Mesendoderm (in vitro differentiated cells): Measurements from ENCODE around the gene CD34.

ENCODE experiments used
- DNase-seq: peaks from one replicate; pipeline ENCODE4 v3.0.0; 2013
- H2AK5ac ChIP-seq: 2 replicates; pipeline ENCODE4 v1.6.1; 2013; ENCODE audit warnings: low read length, inconsistent platforms
- H2BK120ac ChIP-seq: 2 replicates; pipeline ENCODE4 v1.6.1; 2013; ENCODE audit warnings: low read depth, mild to moderate bottlenecking, low read length, moderate library complexity, mixed read lengths
- H2BK15ac ChIP-seq: replicated peaks from 2 replicates; pipeline ENCODE4 v1.6.1; 2013; ENCODE audit warnings: low read depth, mild to moderate bottlenecking, moderate library complexity
- H2BK5ac ChIP-seq: 2 replicates; pipeline ENCODE4 v1.6.1; 2013; ENCODE audit warnings: low read length, inconsistent platforms
- H3K18ac ChIP-seq: 2 replicates; pipeline ENCODE4 v1.6.1; 2013; ENCODE audit warnings: mild to moderate bottlenecking, low read length, mixed read lengths
- H3K23ac ChIP-seq: one replicate; pipeline ENCODE4 v1.6.1; 2013; ENCODE audit warnings: low read length
- H3K27ac ChIP-seq: 2 replicates; pipeline ENCODE4 v1.5.1; 2013; ENCODE audit warnings: low read depth, mild to moderate bottlenecking, inconsistent platforms, low read length, moderate library complexity
- H3K27me3 ChIP-seq: 2 replicates; pipeline ENCODE4 v1.6.1; 2013; ENCODE audit warnings: low read length, control low read depth, mild to moderate bottlenecking, inconsistent platforms; ENCODE audit not compliant: insufficient read depth, poor library complexity
- H3K36me3 ChIP-seq: 2 replicates; pipeline ENCODE4 v1.6.1; 2013; ENCODE audit warnings: low read length, inconsistent platforms; ENCODE audit not compliant: control insufficient read depth, insufficient read depth
- H3K4ac ChIP-seq: one replicate; pipeline ENCODE4 v1.6.1; 2013; ENCODE audit warnings: low read depth, mild to moderate bottlenecking, low read length, moderate library complexity
- H3K4me1 ChIP-seq: 2 replicates; pipeline ENCODE4 v1.6.1; 2013; ENCODE audit warnings: low read depth, low read length, inconsistent platforms; ENCODE audit not compliant: control insufficient read depth
- H3K4me2 ChIP-seq: 2 replicates; pipeline ENCODE4 v1.6.1; 2013; ENCODE audit warnings: low read length
- H3K4me3 ChIP-seq: 2 replicates; pipeline ENCODE4 v1.5.1; 2013; ENCODE audit warnings: mild to moderate bottlenecking, low read length
- H3K56ac ChIP-seq: one replicate; pipeline ENCODE4 v1.6.1; 2013; ENCODE audit warnings: low read length
- H3K79me1 ChIP-seq: 2 replicates; pipeline ENCODE4 v1.6.1; 2013; ENCODE audit warnings: low read length, inconsistent platforms
- H3K79me2 ChIP-seq: 2 replicates; pipeline ENCODE4 v1.6.1; 2013; ENCODE audit warnings: mild to moderate bottlenecking, low read length; ENCODE audit not compliant: control insufficient read depth, insufficient read depth
- H3K9ac ChIP-seq: 2 replicates; pipeline ENCODE4 v1.6.1; 2013; ENCODE audit warnings: low read length, inconsistent platforms
- H4K5ac ChIP-seq: one replicate; pipeline ENCODE4 v1.6.1; 2013; ENCODE audit warnings: low read length
- H4K8ac ChIP-seq: one replicate; pipeline ENCODE4 v1.6.1; 2013; ENCODE audit warnings: low read depth, mild to moderate bottlenecking, control low read depth, low read length, moderate library complexity
- WGBS: extraction: QIAGEN DNeasy Blood & Tissue Kit; methylation state at CpG from one replicate; pipeline ENCODE4 v1.1.7; 2013; ENCODE audit warnings: low lambda C conversion rate, missing lambda C conversion rate; ENCODE audit not compliant: insufficient coverage; ENCODE audit errors: extremely low coverage; 5-methylcytosine and 5-hydroxymethylcytosine counted together

Gene CD34

DNA sequence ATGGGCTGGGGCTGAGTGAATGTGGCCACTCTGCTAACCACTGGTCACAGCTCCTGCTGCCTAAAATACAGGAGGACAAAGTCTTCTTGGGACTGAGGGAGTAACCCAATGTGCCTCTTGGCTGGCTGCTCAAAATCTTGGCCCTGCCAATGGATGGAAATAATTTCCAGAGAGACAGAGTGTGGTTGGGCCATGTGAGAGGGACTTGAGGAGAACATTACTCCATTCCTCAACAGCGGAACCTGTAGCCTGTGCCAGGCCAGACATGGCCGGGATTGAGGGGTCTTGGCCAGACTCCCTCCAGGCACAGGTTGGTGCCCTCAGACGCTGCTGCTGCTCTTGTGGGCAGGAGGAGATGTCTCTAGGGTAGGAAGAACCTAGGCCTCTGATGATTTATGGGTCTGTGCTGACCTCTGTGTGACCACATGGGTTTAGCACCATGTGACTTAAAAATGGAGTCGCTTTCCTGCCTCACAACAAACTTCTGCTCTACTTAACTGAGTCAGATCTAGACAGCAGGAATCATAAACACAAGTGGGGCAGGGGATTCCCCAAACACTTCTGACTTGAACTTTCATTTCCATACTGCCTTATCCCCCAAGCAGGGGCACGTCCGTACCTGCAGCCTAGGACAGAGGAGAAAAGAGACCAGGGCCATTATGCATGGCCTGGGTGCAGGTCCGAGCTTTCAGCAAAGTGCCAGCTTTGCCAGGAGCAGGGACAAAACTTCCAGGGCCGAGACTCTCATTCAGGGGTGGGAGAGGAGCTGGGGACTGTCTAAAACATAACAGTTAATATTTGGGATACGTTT lies 79.2 kb downstream of the CD34 start:
- no peak overlapping the region for H3K27ac ChIP-seq
- no peak overlapping the region for H4K5ac ChIP-seq
- H2BK15ac ChIP-seq, result no peak overlapping the region
- no peak for DNase-seq
- H2AK5ac ChIP-seq, result no peak overlapping the region
- H3K79me2 ChIP-seq, result no peaks in the 10 kb centered on the region
- H3K56ac ChIP-seq, result no peak overlapping the region
- no peak overlapping the region for H3K9ac ChIP-seq
- no peaks in the 10 kb centered on the region for H3K4me1 ChIP-seq
- H3K79me1 ChIP-seq, result no peaks in the 10 kb centered on the region
- H3K4me3 ChIP-seq, result no peak overlapping the region
- H3K4me2 ChIP-seq, result no peak overlapping the region
- H2BK5ac ChIP-seq, result no peak overlapping the region
- no peak overlapping the region for H3K4ac ChIP-seq
- no peak overlapping the region for H3K23ac ChIP-seq
- no peak overlapping the region for H2BK120ac ChIP-seq
- H3K27me3 ChIP-seq, result no peaks in the 10 kb centered on the region
- no peak overlapping the region for H3K18ac ChIP-seq
- no CpG with 5 or more reads among the region's 9 CpGs for WGBS
- H4K8ac ChIP-seq, result no peak overlapping the region
- H3K36me3 ChIP-seq, result no peaks in the 10 kb centered on the region
